GM18861 (cell line): ENCODE results near the gene SORBS1.

ENCODE experiments used
- ATAC-seq: cut with Tn5 transposase; IDR thresholded peaks from one replicate; pipeline ENCODE4 v1.9.1; 2021; ENCODE audit not compliant: unreplicated experiment

SORBS1 gene

DNA sequence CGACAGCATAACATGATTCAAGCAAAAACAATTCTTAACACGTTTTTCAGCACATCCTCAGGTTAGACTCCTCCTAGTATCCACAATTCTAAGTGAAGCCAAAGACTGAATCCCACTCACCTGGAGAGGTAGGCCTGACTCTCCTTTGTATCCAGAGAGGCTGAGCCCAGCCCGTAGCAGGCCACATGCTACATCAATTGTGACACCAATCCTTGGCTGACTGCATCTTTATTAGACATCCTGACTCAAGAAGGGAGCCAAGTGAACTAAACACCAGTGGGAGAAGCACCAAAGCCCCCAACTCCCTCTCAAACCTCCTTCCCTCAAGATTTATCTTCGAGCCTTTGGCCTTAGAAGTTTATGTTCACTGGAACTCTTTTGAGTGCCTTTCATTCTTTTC is 144.9 kb downstream of the SORBS1 start:
- no peak for ATAC-seq

DNA sequence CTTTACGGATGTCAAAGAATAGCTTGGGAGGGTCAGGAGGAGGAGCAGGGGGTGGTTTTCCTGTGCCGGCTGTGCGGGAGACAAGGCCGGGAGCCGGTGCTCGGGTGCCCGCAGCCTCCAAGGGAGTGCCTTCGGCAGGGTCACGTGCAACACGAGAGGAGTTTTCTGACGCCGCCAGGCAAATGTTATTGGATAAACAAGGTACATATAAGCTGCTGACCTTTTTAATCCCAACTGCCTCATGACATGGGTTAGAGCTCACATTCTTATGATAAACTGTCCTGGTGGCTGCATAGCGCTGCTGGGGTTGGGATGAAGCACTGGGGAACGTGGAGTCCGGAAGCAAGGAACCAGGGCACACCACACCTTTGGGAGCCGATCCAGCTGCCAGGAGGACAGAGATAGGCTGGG is 145.5 kb downstream of the SORBS1 start:
- no peak for ATAC-seq

DNA sequence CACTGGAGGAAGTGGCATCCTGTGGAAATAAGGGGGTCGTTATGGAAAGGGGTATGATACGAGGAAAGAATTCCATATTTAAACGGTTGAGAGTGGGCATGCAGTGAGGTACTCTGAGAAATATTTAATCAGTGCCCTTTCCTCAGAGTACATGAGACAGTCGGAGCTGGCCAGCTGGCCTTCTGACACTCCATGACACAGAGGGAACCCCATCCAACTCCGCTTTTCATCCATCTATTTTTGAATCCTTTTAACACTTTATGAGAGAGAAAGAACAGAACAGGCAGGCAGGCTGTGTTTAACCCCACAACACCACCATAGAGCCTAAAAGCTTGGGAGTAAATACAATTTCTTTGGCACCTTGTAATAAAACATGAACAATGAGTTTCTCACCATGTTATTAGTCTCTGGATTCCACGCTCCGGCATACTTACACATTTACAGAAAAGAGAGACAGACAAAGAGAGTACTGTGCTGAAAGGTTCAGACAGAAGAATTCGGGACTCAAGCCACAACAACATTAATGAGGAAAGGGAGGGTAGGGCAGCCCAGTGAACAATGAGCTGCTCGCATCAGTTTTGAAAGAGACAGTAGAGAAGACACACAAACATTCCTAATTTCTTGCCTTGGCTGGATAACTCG is 146.2 kb downstream of the SORBS1 start:
- no peak for ATAC-seq

DNA sequence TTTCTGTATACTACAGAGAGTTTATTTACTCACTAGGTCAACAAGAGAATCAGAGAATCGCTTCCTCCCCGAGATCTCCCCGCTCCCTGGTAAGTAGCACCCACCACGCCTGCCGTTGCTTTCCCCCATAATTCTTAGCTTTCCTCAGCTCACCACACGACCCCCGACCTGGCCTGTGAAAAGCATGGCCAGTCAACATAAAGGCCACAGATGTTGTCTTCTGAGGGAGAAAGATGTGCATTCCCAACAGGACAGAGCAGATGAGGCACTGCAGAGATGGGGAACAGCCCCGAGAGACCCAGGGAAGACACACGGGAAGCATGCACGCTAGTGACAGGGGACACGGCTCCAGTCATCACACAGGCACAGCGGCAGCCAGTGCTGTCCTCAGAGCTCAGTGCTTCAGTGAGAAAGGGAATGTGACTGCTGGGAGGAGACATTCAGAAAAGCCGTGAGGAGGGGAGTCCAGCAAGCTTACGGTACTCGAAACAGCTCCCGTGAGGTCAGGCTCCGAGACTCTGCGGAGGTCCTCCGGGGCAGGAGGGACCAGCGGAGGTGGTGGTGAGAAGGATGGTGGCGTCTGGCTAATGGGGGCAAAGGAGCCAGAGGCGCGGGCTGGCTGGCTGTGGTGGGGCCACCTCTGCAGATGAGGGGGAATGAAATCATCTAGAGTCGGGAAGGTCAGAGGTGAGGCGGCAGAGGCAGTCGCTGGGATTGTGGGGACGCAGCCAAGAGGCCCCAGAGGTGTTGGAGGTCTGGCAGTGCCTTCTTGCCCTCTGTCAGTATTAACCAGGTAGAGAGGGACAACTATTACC is 146.9 kb downstream of the SORBS1 start:
- no peak for ATAC-seq

DNA sequence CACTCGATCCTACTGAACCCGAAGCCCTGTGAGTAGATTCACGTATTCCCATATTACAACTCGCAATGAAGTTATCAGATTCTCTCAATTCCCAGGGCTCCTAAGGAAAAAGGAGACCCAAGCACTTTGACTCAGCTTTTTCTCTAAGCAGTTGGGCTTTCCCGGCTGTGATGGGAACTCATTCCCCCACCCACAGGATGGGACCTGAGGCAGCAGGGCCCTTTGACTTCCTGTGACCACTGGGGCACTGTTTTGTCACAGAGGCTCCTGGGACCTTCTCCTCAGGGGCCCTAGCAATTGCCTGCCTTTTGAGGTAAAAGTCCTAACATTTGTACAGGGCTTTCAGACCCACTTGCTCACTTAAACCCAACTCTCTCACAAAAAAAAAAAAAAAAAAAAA is 147.6 kb downstream of the SORBS1 start:
- no peak for ATAC-seq

DNA sequence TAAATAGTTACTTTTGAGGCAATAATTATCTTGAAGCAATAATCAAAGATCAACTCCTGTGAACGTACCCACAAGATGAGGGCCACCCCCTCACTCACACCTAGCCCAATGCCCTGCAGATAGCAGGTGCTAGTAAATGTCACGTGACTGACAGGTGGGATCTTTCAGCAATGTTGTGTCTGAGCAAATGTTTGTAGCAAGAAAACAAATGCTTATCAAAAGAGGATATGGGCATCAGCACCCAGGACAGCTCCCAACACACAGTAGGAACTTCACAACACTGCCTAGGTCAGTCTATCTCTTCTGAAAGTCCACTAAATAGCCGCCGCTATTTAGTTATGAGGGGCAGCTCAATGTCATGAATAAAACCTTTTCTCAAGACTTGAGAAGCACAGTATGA is 149.5 kb downstream of the SORBS1 start:
- ATAC-seq, result no peak

DNA sequence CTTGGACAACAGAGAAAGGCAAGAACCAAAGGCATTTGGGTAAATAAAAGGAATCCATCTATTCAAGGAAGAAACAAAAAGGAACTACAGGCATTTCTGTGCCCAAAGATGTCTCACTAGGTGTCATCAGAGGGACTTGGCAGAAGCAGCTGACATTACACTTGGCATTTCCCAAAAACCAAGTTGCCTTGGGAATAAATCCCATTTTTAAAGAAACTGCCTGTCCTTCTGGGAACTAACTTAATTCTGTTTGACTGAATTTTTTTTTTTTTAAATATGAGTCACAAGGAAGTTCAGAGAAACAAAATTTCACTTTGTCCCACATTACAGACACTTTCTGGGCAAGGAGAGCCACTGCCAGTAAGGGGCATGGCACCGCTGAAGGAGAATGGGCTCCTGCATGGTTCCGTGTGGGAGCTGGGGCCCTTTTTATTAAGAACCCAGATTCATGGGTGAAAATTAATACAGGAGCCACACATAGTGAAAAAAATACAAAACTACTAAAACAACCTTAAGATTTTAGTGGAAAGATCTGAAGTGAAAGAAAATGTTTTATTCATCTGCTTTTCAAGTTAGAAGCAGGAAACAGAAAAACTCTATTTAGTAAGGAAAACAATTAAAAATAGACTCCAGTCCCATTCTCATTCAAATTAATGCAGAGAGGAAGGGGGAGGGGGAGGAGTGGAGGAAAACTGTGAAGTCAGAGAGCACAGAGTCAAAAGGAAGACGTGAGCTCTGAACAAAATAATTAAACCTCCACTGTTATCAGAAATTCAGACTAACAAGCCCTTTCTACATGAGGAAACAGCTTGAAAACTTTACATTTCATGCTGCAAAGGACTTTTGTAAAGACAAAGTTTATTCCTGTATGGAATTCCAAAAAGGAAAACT is 151.9 kb downstream of the SORBS1 start:
- no peak for ATAC-seq

DNA sequence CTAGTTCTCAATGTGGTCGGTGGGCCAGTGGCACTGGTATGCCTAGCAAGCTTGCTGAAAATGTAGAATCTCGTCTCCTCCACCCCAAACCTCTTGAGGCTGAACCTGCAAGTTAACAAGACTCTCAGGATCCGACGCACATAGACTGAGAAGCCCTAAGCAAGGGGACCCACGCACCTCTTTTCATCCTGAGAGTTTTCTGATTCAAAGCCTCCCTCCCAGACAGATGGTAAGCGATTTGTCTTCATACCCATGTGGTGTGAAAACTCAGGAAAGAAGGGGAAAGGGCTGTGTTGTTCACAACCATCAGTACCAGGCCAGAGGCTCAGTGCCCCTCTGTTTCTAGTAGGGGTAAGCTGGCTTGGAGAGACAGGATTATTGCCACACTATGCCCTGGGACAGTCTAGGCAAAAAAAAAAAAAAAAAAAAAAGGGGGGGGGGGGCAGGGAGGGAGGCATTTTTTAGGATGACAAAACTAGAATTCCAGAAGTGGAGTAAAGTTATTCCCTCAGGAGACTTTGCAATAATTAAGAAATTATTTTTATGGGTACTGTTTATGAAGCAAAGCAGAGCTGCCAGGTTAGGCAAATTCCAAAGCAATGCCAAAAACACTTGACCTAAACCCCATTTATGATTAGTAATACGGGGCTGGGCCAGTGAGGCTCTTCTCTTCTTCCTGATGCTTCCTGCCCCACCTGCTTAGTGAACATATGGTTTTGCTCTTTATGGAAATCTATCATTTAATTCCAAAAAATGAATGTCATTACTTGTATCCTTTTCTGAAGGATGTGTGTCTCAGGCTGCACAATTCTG is 152.8 kb downstream of the SORBS1 start:
- no peak for ATAC-seq

DNA sequence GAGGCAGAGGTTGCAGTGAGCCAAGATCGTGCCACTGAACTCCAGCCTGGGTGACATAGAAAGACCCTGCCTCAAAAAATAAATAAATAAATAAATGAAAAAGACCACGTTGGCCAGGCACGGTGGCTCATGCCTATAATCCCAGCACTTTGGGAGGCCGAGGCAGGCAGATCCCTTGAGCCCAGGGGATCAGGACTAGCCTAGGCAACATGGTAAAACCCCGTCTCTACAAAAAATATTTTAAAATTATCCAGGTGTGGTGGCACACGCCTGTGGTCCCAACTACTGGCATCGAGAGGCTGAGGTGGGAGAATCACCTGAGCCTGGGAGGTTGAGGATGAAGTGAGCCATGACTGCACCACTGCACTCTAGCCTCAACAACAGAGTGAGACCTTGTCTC is 153.6 kb downstream of the SORBS1 start:
- ATAC-seq, result no peak

DNA sequence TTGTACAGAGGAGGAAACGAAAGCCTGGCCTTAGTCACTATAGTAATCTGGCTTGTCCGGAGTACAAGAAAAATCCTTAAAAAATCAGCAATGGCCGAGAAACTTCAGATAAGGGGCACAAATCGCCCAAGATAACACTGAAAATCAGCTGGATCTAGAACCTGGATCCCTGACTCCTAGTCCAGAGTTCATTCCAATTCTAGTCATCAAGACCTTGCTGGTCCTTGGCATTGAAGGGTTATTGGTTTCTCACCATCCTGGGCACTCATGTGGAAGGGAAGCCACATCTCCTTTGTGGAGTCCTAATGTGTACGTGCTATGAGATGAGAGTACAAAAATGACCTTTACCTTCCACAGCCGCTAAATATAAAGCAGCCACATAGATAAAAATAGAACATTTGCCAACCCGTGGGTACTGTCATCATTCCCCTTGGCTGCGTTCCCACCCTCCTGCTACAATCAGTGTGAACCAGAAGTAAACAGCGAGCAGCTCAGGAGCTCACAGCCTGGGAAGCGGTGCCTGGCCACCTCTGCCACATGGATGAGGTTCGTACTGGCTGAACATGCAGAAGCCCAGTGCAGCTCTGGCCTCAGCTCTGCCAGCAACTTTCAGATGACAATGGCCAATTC is 154.4 kb downstream of the SORBS1 start:
- no peak for ATAC-seq

DNA sequence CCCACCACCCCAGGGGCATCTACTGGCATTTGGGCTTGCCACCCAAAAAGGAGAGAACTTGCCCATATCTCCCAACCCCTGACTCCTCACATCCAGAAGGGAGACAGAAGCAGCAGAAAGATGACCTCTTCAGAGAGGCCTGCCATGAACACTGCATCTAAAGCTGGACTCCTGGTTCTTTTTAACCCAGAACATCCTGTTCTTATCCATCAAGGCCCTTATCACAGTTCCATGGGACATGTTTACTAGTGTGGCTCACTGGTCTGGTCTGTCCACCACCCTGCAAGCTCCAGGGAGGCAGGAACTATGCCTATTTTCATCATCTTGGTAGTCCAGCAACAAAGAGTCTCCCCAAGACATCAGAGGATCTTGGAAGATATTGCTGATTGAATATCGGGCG is 155.5 kb downstream of the SORBS1 start:
- ATAC-seq, result no peak

DNA sequence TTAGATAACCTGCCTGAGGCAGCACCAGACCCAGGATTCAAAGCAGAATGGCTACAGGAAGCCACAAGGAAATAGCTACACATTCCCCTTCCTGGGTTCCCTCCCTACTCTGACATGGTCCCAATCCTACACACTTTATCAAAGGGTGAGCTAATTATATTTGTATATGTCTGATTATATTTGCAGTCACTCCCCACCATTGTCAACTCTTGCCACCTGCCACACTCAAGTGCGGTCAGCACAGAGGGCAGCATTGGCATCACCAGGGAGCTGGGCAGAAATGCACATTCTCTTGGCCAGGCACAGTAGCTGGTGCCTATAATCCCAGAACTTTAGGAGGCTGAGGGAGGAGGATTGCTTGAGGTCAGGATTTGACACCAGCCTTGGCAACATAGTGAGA is 156.3 kb downstream of the SORBS1 start:
- no peak for ATAC-seq

DNA sequence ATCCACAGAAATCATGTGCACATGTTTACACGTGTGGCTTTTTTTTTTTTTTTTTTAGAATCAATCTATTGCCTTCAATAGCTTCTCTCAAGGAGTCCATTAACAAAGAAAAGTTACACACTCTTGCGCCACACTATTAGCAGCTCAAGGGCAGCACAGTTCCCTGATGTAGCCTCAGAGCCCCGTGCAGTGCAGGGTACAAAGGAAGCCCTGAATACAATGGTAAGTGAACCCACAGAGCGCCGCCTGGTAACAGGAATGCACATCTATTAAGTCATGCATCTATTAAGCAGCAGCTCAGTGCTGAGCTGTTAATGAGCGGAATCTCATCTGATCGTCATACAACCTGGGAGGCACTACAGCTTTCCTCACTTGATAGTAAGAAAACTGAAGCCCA is 156.7 kb downstream of the SORBS1 start:
- no peak for ATAC-seq

DNA sequence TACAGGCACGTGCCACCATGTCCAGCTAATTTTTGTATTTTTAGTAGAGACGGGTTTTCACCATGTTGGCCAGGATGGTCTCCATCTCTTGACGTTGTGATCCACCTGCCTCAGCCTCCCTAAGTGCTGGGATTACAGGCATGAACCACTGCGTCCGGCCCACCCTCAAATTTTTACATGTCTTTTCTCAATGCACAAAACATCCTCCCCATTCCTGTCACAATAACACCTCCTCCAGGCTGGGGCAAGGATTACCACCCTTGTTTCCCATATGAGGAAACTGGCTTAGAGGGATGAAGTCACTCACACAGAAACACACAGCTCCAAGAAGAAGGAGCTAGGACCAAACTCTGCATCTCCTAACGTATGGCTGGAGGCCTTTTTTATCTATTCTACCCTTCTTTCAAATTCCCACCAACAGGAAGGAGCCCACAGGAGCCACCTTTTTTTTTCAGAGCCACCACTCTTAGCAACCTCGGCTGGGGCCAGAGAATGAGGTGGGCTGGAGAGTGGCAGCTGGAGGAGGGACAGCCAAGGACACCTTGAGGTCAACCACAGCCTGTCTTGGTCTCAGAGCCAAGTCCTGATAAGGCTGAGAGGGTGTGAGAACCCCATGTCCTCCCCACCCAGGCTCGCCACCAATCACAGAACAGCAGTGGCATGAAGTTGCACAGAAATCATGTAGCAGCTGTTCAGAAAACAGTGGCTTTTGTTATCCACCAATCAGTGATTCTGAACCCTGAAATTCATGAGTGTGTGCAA is 157.3 kb downstream of the SORBS1 start:
- ATAC-seq, result no peak

DNA sequence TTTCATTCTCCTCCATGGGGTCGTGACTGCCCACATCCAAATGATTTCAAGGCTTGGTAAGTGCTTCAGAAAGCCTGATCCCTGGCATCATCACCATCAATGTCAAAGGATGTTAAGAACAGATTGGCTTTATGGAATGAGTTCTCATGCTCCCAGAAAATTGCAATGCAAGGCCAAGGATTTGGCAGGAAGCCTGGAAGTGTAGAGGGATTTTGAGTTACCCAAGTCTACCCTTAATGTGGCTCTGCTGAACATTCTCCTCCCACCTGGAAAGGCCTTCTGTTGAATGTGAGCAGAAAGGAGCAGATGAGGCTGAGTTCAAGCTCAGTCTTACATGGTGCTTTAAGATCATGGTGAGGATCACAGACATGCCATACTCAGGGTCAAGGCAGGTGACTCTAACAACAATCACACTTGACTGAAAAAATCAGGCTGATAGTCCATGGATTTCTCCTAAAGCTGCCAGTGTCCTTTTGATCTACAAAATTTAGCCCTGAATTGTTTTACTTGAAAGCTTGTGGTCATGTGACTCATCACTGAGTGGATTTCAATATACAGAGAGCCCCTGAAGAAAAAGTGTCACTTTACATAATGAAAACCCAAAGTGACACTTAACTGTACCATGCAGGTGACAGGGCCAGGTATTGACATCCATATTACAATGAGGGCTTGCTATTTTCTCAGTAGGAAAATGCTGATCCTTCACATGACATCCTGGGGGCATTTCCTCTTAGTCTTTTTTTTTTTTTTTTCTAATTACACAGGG is 159.3 kb downstream of the SORBS1 start:
- ATAC-seq, result no peak

DNA sequence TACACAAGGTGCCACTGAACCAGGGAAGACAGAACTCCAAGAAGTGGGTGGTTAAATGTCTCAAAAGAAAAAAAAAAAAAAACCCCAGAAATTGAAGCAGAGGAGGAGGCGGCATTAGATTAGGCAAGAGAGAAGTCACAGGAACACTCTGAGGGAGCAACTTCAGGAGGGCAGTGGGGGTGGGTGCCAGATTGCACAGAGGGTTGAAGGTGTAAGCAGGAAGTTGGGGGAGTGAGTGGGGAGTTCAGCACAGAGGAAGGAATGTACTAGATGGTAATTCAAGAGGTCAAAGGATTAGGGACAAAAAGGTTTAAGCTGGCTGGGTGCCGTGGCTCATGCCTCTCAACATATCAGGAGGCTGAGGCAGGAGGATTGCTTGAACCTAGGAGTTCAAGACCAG is 160.4 kb downstream of the SORBS1 start:
- ATAC-seq, result no peak

DNA sequence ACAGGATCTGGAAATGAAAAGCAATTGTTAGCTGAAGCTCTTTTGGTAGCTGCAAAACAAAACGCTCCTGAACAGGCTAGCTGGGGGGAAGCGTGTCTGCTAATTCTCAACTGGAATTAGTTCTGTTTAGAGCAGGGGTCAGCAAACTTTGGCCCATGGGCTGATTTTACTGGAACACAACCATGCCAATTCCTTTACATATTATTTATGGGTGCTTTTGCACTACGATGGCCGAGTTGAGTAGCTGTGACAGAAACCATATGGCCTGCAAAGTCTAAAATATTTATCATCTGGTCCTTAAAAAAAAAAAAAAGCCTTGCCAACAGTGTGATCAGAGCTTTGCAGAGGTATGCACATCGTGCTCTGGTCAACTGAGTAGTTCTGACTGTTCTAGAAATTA is 162.0 kb downstream of the SORBS1 start:
- ATAC-seq, result no peak

DNA sequence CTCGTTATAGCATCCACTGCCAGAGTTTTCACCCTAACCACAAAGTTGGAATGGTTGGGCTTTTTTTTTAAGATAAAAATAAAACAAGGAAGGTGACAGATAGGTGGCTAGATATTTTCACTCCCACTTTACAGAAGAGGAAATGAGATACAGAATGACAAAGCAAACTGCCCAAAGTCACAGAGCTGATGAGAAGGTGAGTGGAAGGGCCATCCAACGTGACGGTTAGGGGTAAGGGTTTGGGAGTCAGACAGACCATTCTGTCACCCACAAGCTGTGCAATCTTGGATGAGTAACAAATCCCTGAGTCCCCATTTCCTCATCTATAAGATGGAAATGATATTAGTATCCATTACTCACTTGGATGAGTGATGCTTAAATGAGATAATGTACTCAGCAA is 163.4 kb downstream of the SORBS1 start:
- ATAC-seq, result no peak

DNA sequence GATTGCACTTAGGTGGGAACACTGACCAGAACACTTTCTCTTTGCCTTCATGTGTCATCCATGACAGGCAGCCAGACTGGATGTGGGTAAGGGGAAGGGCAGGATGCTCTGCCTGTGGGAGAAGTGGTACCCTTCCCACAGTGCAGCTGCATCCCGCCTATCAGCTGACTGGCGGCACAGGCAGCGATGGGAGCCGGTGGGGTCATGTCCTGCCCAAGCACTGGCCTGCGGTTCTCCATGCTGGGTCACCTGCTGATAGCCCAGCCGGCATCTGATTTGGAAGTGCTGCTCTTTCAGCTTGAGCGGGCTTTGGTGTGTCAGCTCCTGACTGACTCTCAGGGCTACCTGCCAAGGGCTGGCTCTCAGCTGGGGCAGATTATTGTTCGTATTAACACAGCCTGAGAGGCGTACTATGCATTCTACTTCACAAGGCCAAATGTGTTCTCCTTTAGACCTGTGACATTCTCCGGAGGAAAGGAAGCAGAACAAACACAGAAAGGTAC is 165.2 kb downstream of the SORBS1 start:
- ATAC-seq, result no peak
